Memory B cell (primary cell): ENCODE measurements around the gene IL5.
"Not testable (repeated sequence)": the region's sequence is repeated elsewhere in the genome, so short reads cannot be mapped to it uniquely, and the experiment has no call there.

Experiments used
- ATAC-seq: fragments of 150-1000 bp; cut with Tn5 transposase; 2 replicates; pipeline ENCODE4 v1.10.0; 2021; ENCODE audit warnings: low read depth, mild to moderate bottlenecking, moderate library complexity
- DNase-seq, 2 donors: peaks; one replicate each; pipeline ENCODE4 v3.0.0; 2022; ENCODE audit warnings: low spot score in 2 of 2
- H3K27ac Mint-ChIP-seq: one replicate; pipeline ENCODE4 v1.8.0; 2022; ENCODE audit warnings: mild to moderate bottlenecking, moderate library complexity, mixed read lengths
- H3K27me3 Mint-ChIP-seq: one replicate; pipeline ENCODE4 v1.8.0; 2022; ENCODE audit warnings: mixed read lengths
- H3K36me3 Mint-ChIP-seq: one replicate; pipeline ENCODE4 v1.8.0; 2022; ENCODE audit warnings: mild to moderate bottlenecking, mixed read lengths
- H3K4me1 Mint-ChIP-seq: one replicate; pipeline ENCODE4 v1.8.0; 2022; ENCODE audit warnings: mixed read lengths
- H3K4me3 Mint-ChIP-seq: one replicate; pipeline ENCODE4 v1.8.0; 2022; ENCODE audit warnings: mild to moderate bottlenecking, moderate library complexity, mixed read lengths
- H3K9me3 Mint-ChIP-seq: one replicate; pipeline ENCODE4 v1.8.0; 2022; ENCODE audit warnings: mixed read lengths

The IL5 gene

DNA sequence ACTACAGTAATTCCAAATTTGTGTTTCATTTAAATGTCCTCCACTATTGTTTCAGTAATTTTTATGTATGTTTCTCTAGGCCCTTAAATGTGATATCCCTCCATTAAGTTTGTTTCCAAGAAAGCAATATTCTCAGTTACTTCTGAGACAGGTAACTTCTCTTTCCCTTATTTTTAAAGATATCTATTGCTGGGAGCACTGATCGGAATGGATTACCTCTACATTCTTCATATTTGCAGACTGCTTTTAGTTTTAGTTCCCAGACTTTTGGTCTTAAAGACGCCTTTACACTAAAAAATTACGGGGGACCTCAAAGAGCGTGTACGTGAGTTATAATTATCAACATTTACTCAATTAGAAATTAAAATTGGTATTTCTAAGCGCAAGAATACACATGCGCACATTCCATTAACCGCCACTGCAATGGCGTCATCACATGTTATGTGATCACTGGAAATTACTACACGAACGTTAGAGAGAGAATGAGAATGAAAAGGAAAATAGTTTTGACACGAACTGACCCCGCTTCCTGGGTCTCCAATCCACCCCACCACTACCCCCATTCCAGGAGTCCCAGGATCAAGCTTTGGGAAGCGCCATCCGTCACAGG is 12.9 kb upstream of the IL5 start:
- ATAC-seq (no peak), DNase-seq (no peak)
- H3K4me3 Mint-ChIP-seq = peak overlapping the region; percentile 96
- peaks cover 7% of the 10 kb centered on the region for H3K9me3 Mint-ChIP-seq
- H3K36me3 Mint-ChIP-seq = no peaks in the 10 kb centered on the region
- H3K4me1 Mint-ChIP-seq = peaks cover 3% of the 10 kb centered on the region
- H3K27ac Mint-ChIP-seq = peak overlapping the region; percentile 97
- no peaks in the 10 kb centered on the region for H3K27me3 Mint-ChIP-seq

DNA sequence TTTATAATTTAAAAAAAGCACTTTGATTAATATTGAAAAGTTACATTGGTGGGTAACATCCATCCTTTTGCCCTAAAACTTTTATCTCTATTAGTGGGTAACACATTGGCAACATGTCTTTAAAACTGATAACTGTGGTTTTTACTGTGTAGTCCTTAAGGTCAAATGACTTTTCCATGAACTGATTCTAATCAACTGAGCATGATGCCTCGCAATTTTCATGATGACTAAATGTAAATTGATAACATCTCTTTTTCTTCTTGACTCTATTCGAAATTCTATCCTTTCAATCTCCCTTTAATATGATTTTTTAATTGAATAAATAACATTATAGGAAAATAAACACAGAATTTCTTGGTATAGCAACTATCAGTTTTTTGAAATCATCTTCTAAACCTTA is 6.3 kb upstream of the IL5 start:
- H3K9me3 Mint-ChIP-seq = no peaks in the 10 kb centered on the region
- no peak for DNase-seq
- H3K36me3 Mint-ChIP-seq = no peaks in the 10 kb centered on the region
- no peak overlapping the region for H3K27ac Mint-ChIP-seq
- ATAC-seq = no peak
- H3K27me3 Mint-ChIP-seq = no peaks in the 10 kb centered on the region
- H3K4me3 Mint-ChIP-seq = no peak overlapping the region
- H3K4me1 Mint-ChIP-seq = no peaks in the 10 kb centered on the region

DNA sequence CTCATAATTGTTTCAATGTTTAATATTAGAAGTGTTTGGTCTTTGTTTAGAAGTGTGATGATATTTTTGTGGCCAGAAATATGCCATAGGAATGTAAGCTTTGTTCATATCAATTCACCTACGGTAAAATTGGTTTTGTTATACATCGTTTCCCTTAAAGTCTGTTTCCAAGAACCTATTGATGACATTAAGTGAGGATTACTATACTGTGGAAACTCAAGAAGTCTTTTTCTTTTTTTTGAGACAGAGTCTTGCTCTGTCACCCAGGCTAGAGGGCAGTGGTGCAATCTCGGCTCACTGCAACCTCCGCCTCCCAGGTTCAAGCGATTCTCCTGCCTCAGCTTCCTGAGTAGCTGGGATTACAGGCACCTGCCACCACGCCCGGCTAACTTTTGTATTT is 5.5 kb upstream of the IL5 start:
- not testable (repeated sequence) for ATAC-seq, H3K36me3 Mint-ChIP-seq, H3K9me3 Mint-ChIP-seq, DNase-seq, H3K27me3 Mint-ChIP-seq, H3K4me1 Mint-ChIP-seq, H3K27ac Mint-ChIP-seq, H3K4me3 Mint-ChIP-seq

DNA sequence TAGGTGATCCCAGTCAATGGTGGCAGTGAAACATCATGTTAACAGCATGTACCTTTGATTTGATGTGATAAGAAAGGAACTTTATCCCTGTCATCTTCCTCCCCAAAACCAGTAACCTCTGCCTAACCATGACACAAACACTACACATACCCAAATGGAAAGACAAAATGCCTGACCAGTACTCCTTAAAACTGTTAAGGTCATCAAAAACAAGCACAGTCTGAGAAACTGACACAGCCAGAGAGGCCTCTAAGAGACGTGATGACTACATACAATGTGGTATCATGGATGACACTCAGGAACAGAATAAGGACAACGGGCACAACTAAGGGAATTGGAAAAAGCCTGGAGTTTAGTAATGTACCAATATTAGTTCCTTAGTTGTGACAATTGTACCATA is 3.9 kb upstream of the IL5 start:
- Mint-ChIP-seq H3K4me3 (no peak overlapping the region), H3K9me3 (no peaks in the 10 kb centered on the region), H3K4me1 (no peaks in the 10 kb centered on the region), H3K36me3 (no peaks in the 10 kb centered on the region), H3K27ac (no peak overlapping the region), H3K27me3 (no peaks in the 10 kb centered on the region)
- no peak for DNase-seq
- no peak for ATAC-seq

DNA sequence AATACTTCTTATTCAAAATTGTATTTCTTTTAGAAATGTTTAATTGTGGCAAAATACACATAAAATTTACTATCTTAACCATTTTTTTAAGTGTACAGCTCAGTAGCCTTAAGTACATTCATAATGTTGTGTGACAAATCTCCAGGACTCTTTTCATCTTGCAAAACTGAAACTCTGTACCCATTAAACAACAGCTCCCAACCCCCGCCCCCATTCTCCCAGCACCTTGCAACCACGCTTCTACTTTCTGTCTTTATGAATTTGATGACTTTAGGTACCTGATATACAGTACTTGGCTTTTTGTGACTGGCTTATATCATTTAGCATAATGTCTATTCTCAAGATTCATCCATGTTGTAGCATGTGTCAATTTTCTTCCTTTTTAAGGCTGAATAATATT is 2.8 kb upstream of the IL5 start:
- Mint-ChIP-seq H3K9me3 (no peaks in the 10 kb centered on the region), H3K4me1 (no peaks in the 10 kb centered on the region), H3K27me3 (no peaks in the 10 kb centered on the region), H3K36me3 (no peaks in the 10 kb centered on the region), H3K27ac (no peak overlapping the region), H3K4me3 (no peak overlapping the region)
- no peak for ATAC-seq
- DNase-seq = no peak

DNA sequence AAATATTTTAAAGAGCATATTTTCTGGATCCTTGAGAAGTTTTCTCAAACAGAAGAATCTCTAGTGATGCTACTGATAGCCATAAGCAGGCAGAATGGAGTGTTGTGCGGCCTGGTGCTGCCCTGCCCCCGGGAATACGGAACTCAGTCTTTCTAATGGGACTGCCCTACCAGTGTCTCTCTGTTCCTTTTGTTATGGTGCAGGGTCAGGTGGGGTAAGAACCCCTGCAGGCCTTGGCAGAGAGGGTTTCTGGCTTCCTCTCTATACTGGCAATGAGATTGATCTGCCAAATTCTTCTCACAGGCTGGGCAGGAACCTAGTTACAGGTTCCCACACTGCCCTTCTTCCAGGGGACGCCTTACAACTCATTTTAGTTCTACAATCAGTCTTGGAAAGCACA is 2.6 kb downstream of the IL5 start:
- H3K4me3 Mint-ChIP-seq = no peak overlapping the region
- peaks cover 2% of the 10 kb centered on the region for H3K27me3 Mint-ChIP-seq
- H3K36me3 Mint-ChIP-seq = no peaks in the 10 kb centered on the region
- H3K27ac Mint-ChIP-seq = peak overlapping the region; percentile 45
- no peaks in the 10 kb centered on the region for H3K4me1 Mint-ChIP-seq
- ATAC-seq (no peak), DNase-seq (no peak)
- H3K9me3 Mint-ChIP-seq = no peaks in the 10 kb centered on the region

DNA sequence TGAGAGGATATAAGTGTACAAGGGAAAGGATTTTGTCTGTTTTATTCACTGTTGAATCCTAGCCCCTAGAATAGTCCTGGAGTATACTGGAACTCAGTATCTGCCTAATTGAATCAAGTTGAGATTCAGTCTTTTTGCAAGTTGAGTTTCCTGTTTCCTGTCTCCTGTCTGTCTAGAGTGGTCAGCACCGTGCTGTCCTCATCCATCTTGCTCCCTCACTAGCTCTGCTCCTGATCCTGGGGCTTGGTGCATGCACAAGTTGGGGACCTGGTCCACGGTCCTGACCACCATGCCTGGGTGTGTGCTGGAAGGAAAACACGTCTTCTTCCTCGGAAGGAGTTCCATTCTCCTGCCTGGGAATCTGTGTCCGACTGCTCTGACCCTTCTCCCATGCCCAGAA is 3.2 kb downstream of the IL5 start:
- ATAC-seq = no peak
- Mint-ChIP-seq H3K27ac (no peak overlapping the region), H3K4me1 (no peaks in the 10 kb centered on the region)

DNA sequence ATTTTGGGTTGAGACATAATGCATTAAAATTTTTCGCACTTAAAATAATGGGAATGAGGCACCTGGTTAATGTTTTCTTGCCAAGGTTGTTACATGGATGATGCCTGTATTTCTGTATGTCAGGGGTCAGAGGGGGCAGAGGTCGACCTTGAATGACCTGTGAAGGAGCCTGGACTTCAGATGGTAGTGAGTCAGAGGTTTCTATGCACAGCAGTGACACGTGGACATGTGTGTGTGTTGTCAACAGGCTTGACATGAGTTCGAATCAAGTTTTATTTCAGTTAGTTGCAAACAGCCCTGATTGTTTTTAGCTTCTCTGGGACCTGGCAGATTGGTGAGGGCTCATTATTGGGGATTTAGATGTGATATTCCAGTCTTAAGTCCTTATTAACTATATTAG is 3.6 kb downstream of the IL5 start:
- no peak for ATAC-seq
- Mint-ChIP-seq H3K27ac (no peak overlapping the region), H3K4me1 (no peaks in the 10 kb centered on the region), H3K36me3 (no peaks in the 10 kb centered on the region), H3K4me3 (no peak overlapping the region), H3K27me3 (peaks cover 2% of the 10 kb centered on the region), H3K9me3 (no peaks in the 10 kb centered on the region)
- no peak for DNase-seq

More for the DNA sequence above, 3.2 kb downstream of the IL5 start:
- Mint-ChIP-seq H3K36me3 (no peaks in the 10 kb centered on the region), H3K27me3 (peaks cover 2% of the 10 kb centered on the region), H3K9me3 (no peaks in the 10 kb centered on the region), H3K4me3 (no peak overlapping the region)
- no peak for DNase-seq

DNA sequence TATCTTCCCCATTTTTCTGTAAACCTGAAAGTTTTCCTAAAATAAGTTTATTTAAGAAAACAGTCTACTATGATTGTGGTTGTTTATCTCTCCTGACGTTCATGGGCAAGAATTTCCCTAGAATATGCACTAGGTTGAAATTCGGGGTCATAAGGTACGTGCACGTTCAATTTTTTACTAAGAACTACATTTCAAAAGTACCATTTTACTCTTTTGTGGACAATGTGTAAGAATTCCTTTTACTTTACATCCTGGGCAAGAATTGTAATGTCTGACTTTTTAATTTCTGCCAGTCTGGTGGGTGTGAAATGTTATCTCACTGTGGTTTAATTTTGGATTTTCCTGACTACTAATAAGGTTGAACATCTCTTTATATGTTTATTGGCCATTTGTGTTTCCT is 12.4 kb downstream of the IL5 start:
- ATAC-seq (no peak), DNase-seq (no peak)
- Mint-ChIP-seq H3K4me1 (peaks cover 18% of the 10 kb centered on the region), H3K27ac (no peak overlapping the region), H3K36me3 (no peaks in the 10 kb centered on the region), H3K9me3 (no peaks in the 10 kb centered on the region), H3K4me3 (no peak overlapping the region), H3K27me3 (peaks cover 2% of the 10 kb centered on the region)

DNA sequence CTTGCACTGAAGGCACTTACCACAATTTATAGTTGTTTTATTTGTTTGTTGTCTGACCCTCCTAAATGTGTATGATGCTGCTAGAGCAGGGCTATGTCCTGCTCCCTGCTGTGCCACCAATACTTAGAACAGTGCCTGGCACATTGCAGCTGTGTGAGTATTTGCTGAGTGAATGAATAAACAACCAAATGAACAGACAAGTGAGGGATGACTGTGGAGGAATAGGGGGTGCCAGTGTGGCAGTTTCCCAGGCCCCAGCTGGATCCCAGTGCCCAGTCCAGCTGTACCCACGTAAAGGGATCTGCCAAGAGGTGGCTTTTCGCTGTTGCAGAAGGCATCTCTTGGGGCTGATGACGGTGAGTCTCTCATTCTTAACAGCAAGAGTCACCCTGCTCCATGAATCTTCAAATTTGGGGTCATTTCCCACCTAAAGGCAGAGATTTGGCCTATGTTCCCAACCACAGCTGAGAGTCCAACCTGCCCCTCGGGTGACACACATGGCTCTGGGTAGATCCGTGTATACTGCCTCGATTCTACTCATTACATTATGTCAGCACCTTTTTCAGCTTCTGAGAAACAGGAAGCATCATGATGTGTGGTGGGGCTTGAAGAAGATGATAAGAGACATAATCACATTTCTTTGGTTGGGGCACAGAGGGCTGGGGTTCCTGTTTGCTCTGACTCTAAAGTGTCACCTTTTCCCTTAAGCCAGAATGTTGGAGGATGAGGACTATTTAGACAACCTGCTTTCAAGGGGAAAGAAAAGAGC is 14.3 kb downstream of the IL5 start:
- no peaks in the 10 kb centered on the region for H3K9me3 Mint-ChIP-seq
- H3K27me3 Mint-ChIP-seq = no peaks in the 10 kb centered on the region
- ATAC-seq (peak; percentile 50), DNase-seq (no peak)
- H3K4me1 Mint-ChIP-seq = peaks cover 31% of the 10 kb centered on the region
- no peak overlapping the region for H3K27ac Mint-ChIP-seq
- no peak overlapping the region for H3K4me3 Mint-ChIP-seq
- no peaks in the 10 kb centered on the region for H3K36me3 Mint-ChIP-seq

DNA sequence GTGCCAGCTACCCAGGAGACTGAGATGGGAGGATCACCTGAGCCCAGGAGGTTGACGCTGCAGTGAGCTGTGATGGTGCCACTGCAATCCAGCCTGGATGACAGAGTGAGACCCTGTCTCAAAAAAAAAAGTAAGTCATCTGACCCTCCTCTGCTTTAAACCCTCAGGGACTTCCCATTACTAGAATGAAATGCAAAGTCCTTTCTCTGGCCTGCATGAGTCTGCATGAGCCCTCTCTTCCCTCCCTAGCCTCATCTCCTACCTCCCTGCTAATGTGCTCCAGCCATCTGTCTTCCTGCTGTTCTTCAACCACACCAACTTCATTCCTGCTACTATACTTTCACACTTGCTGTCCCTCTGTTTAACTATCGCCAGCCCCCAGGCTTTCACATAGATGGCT is 15.3 kb downstream of the IL5 start:
- H3K4me3 Mint-ChIP-seq = no peak overlapping the region
- peaks cover 31% of the 10 kb centered on the region for H3K4me1 Mint-ChIP-seq
- no peak overlapping the region for H3K27ac Mint-ChIP-seq
- H3K9me3 Mint-ChIP-seq = no peaks in the 10 kb centered on the region
- ATAC-seq (no peak), DNase-seq (no peak)
- no peaks in the 10 kb centered on the region for H3K36me3 Mint-ChIP-seq
- no peaks in the 10 kb centered on the region for H3K27me3 Mint-ChIP-seq

DNA sequence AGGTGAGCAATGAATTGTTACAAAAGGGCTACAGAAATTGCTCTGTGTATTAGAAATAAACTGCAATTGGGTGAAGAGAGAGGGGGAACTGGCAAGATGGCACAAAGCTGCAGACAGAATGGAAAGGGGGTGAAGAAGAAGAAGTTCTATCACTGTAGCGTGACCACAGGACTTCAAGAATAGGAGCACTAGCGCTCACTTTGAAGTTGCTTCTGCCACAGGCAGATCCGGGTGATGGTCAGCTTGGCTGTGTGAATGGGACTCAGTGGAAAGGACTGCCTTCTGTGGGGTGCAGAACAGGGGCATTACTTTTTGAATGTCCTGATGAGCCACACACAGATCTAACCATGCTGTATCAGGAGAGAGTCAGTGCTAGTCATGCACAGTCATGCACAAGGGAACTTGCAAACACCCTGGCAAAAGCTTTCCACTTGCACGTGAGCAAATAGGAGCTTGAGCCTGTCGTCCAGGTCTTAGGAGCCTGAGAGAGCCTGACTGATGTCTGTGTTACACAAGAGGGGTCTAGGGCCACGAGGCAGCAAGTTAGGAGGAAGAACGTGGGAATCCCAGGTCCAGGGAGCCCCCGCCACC is 16.3 kb downstream of the IL5 start:
- Mint-ChIP-seq H3K4me3 (no peak overlapping the region), H3K36me3 (no peaks in the 10 kb centered on the region), H3K27ac (no peak overlapping the region), H3K27me3 (no peaks in the 10 kb centered on the region), H3K9me3 (no peaks in the 10 kb centered on the region), H3K4me1 (peaks cover 33% of the 10 kb centered on the region)
- ATAC-seq = no peak
- no peak for DNase-seq

DNA sequence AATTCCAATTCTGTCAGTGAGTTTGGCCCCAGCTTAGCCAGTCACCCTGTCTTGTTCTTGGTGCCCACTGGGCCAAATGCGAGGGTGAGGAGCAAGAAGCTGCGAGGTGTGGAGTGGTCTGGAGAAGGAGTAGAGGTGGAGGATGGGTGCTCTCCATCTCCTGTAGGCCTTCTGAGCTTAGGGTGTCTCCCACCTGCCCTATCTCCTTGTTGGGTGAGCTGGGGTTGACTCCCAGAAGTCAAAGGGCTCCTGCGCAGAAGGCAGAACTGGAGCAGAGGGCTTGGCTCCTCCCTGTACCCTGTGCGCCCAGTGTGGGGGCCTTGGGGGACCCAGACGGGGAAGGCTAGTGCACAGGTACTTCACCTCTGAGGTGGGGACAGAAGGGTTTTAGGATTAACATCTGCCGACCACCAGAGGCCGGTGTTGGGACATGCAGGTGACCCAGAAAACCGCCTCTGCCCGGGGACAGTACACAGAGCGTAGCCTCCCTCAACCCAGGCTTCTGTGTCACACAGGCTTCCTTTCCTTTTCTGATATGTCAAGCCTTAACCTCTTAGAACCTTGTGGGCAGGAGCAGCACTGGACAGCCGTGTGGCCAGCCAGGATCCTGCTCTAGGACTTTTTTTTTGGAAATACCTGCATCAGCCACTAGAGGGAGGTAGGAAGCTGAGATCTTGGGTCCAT is 16.9 kb downstream of the IL5 start:
- Mint-ChIP-seq H3K27ac (no peak overlapping the region), H3K9me3 (no peaks in the 10 kb centered on the region), H3K27me3 (no peaks in the 10 kb centered on the region), H3K4me3 (no peak overlapping the region), H3K4me1 (peaks cover 34% of the 10 kb centered on the region), H3K36me3 (no peaks in the 10 kb centered on the region)
- DNase-seq = peak; percentile 52 to 64
- ATAC-seq = peak; percentile 28

DNA sequence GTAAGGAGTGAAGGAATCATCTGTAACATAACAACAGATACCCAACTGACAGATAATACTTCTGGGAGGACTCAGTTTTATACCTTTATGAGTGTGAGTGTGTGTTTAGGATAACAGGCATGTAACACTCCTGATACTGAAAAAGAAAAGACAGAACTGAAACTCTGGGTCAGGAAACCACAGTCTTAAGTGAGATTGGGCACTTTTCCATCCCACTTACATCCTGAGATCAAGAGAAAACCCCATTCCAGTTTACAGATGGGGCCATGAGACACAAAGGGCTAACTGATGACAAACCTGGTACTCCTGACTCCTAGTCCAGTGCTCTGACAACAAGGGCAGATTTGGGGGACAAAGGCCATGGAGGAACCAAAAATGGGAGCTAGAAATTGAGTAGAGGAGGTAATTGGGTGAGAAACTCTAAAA is 18.0 kb downstream of the IL5 start:
- ATAC-seq (peak; percentile 84), DNase-seq (no peak)
- Mint-ChIP-seq H3K27ac (peak overlapping the region; percentile 2), H3K27me3 (no peaks in the 10 kb centered on the region), H3K9me3 (no peaks in the 10 kb centered on the region), H3K36me3 (no peaks in the 10 kb centered on the region), H3K4me3 (peak overlapping the region; percentile 62), H3K4me1 (peaks cover 36% of the 10 kb centered on the region)
